22Rv1 (cell line): Measurements from ENCODE around the gene ADAM12.

Experiments
- H3K27ac ChIP-seq: fragments of 450-650 bp; 2 replicates; pipeline ENCODE4 v1.5.1; 2017
- ZFX ChIP-seq: fragments of 450-650 bp; IDR thresholded peaks from 2 replicates; pipeline ENCODE4 v1.6.1; 2017; ENCODE audit warnings: antibody characterized with exemption, borderline replicate concordance
- TF ChIP-seq, protein P1 (sequence below): fragments of 450-650 bp; IDR thresholded peaks from 2 replicates; pipeline ENCODE4 v1.5.1; 2017; ENCODE audit warnings: mild to moderate bottlenecking

ADAM12 gene

DNA sequence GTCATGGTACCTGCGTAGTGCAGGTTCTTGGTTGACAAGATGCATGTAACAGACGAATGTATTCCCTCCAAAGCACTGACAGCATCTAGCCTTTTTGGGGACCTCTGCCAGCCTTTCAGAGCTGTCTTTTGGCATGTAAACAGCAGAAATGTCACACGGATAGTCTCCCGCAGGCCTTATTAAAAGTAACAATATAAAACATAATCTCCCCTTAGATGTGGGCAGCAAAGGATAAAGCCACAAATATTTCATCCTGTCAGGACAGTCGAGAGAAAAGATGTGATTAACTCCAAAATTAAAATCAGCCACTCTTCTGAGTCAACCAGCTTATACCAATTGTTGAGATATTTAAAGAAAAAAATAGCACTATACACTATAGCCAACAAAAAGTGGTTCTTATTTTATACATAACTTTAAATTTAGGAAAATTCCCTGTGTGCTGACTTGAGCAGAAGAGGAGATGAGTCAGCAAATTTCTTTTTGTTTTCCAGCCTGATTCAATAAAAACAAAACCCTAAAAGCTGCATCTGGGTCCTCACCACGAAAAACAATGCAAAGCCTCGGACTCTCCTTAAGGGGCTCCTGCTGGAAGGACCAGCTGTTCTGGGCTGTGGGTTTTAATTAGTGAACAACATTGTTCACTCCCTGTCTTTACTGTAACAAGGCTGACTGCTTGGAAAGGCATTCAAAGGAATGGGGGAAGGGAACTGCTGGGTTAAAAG lies 240.2 kb downstream of the ADAM12 start:
- H3K27ac ChIP-seq: no peak overlapping the region
- no peak for TF ChIP-seq ZFX
- TF ChIP-seq, protein P1, sequence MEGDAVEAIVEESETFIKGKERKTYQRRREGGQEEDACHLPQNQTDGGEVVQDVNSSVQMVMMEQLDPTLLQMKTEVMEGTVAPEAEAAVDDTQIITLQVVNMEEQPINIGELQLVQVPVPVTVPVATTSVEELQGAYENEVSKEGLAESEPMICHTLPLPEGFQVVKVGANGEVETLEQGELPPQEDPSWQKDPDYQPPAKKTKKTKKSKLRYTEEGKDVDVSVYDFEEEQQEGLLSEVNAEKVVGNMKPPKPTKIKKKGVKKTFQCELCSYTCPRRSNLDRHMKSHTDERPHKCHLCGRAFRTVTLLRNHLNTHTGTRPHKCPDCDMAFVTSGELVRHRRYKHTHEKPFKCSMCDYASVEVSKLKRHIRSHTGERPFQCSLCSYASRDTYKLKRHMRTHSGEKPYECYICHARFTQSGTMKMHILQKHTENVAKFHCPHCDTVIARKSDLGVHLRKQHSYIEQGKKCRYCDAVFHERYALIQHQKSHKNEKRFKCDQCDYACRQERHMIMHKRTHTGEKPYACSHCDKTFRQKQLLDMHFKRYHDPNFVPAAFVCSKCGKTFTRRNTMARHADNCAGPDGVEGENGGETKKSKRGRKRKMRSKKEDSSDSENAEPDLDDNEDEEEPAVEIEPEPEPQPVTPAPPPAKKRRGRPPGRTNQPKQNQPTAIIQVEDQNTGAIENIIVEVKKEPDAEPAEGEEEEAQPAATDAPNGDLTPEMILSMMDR: no peak

DNA sequence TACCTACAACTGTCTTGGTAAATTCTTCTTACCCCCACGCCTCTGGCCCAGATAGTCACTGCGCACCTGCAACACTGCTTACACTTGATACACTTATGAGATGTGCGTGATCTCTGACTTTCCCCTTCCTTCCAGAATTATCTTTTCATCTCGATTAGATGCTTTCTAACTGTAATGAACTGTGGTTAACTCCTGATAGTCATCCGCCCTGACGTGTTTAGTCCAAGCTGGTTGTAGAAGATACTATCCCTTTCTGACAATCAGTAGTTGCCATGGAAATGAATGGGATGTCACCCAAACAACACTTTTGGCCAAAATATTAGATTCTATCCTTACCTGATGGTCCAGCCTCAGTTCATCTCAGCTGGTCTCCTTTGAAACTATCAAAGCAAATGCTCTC lies 241.5 kb downstream of the ADAM12 start:
- H3K27ac ChIP-seq: no peak overlapping the region
- TF ChIP-seq, protein P1: no peak
- no peak for TF ChIP-seq ZFX

DNA sequence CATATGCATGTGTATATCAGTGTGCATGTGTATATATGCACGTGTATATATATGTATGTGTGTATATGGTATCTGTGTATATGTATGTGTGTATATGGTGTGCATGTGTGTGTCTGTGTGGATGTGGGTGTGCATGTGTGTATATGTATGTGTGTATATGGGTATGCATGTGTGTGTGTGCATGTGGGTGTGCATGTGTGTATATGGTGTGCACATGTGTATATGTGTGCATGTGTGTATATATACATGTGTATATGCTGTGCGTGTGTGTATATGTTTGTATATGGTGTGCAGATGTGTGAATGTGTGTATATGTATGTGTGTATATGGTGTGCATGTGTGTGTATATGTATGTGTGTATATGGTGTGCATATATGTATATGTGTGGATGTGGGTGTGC lies 245.2 kb downstream of the ADAM12 start:
- H3K27ac ChIP-seq: no peak overlapping the region
- TF ChIP-seq ZFX: no peak
- TF ChIP-seq, protein P1: no peak

DNA sequence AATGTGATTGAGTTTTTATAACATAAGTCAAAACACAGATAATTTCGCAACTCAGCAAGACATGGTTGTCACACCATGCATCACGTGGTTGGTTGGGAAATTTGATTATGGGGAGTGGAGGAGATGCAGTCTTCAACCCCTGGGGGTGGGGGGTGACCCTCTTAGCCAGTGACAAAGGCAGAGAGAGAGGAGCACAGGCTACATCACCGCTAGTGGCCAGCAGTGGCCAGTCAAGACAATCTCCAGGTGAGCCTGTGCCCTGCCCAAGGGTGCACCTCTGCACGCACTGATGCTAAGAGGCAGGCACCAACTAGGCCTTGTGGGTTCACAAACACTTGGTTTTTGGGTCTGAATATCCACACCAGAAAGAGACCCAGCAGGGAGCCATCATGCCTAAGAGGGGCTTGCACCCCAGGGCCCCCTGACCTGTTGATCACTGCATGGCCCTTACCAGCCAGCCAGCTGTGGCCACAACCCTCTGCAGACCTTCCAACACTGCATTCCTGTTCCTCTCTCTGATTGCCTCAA lies 247.5 kb downstream of the ADAM12 start:
- H3K27ac ChIP-seq: no peak overlapping the region
- TF ChIP-seq, protein P1: no peak
- TF ChIP-seq ZFX: no peak

DNA sequence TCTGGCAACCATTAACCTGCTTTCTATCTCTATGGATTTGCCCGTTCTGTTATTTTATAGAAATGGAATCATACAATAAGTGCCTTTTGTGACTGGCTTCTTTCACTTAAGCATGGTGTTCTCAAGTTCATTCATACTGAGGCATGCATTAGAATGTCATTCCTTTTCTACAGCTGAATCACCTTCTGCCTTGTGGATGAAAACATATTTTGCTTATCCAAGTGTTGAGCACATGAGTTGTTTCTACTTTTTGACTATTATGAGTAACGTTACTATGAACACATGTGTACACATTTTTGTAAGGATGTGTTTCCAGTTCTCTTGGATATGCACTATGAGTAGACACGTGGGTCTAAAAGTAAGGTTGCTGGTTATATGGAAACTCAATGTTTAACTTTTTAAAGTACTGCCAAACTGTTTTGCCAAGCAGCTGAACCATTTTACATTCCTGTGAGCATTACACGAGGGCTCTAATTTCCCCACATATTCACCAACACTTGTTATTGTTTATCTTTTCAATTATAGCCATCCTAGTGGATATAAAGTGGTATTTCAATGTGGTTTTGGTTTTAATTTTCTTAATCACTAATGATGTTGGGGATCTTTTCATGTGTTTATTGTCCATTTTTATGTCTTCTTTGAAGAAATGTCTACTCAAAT lies 250.6 kb downstream of the ADAM12 start:
- TF ChIP-seq ZFX: no peak
- TF ChIP-seq, protein P1: no peak
- H3K27ac ChIP-seq: no peak overlapping the region

DNA sequence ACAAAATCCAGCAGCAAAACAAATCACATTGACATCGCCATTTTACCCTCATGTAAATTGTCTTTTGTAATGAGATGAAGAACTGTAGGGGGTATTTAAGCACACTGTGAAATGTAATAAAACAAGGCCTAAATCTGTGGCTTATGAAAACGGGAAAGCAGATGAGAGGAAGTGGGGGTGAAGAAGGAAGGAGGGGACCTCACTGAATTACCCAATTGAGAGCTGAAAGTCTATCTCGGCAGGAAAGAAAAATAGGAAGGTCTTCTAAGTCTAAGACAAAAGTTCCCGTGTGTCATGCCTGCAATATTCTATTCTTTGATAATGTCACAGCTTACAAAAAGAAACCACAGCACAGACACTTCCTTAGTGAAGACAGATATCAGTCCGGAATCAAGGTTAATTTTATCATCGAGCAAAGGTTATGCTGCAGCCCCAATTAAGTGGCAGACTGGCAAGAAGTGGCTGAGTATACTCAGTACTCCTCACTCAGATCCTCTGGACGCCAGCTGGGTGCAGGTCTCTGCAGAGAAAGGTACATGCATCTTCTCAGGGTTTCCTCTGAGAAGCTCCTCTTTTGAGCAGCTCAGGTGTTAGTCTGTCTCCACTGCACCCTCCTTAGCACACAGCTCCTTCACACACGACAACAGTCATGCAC lies 252.2 kb downstream of the ADAM12 start:
- no peak overlapping the region for H3K27ac ChIP-seq
- no peak for TF ChIP-seq ZFX
- TF ChIP-seq, protein P1: no peak
